Large intestine (tissue), 3 donors: ENCODE measurements around the gene CFAP300. TPM values are rescaled to one million over a fixed set of nuclear protein-coding genes. Genes with fewer than 3 reads are reported as not detected.

Source experiments
- DNase-seq, 2 donors: peaks; one replicate each; pipeline versions ENCODE4 v3.0.0 to v3.0.0-alpha.2; 2013
- H3K27ac ChIP-seq: one replicate; pipeline ENCODE4 v1.5.1; 2013; ENCODE audit warnings: low read length
- H3K27me3 ChIP-seq: 2 replicates; pipeline ENCODE4 v1.6.1; 2013; ENCODE audit warnings: low read length; ENCODE audit not compliant: control insufficient read depth, insufficient read depth
- H3K36me3 ChIP-seq: 2 replicates; pipeline ENCODE4 v1.6.1; 2013; ENCODE audit warnings: low read length; ENCODE audit not compliant: control insufficient read depth, insufficient read depth
- H3K4me1 ChIP-seq: one replicate; pipeline ENCODE4 v1.6.1; 2013; ENCODE audit warnings: low read length; ENCODE audit not compliant: control insufficient read depth, insufficient read depth
- H3K4me3 ChIP-seq: one replicate; pipeline ENCODE4 v1.5.1; 2013; ENCODE audit warnings: low read length
- H3K9me3 ChIP-seq: one replicate; pipeline ENCODE4 v1.6.1; 2013; ENCODE audit warnings: mild to moderate bottlenecking, low read depth, low read length, moderate library complexity; ENCODE audit not compliant: control insufficient read depth
- WGBS: methylation state at CpG from one replicate; pipeline ENCODE4 v1.1.5; 2013; ENCODE audit warnings: low lambda C conversion rate; ENCODE audit not compliant: insufficient coverage; 5-methylcytosine and 5-hydroxymethylcytosine counted together
- polyA plus RNA-seq: library from polyadenylated mRNA; unstranded; fragments of 120-200 nt; gene quantifications from one replicate; pipeline ENCODE4 v1.2.1, GENCODE V29; 2013

The CFAP300 gene
- polyA plus RNA-seq, 1 donor: 1.9 TPM

DNA sequence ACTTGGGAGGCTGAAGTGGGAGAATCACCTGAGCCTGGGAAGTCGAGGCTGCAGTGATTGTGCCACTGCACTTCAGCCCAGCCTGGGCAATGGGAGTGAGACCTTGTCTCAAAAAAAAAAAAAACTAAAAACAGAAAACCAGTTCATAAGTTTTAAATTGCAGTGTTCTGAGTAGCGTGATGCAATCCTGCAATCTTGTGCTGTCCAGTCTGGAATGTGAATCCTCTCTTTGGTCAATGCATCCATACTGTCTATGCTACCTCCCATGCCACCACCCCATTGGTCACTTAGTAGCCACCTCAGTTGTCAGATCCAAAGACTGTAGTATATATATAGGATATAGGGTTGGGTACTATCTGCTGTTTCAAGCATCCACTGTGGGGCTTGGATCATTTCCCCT, 74.1 kb downstream of the CFAP300 start:
- no peak overlapping the region for H3K27ac ChIP-seq
- H3K4me3 ChIP-seq: no peak overlapping the region
- no peaks in the 10 kb centered on the region for H3K9me3 ChIP-seq
- H3K36me3 ChIP-seq: peaks cover 23% of the 10 kb centered on the region
- no peak for DNase-seq
- H3K27me3 ChIP-seq: no peaks in the 10 kb centered on the region
- H3K4me1 ChIP-seq: peaks cover 20% of the 10 kb centered on the region
- WGBS: no CpG with 5 or more reads among the region's 2 CpGs

Other genes with a start within 250 kb of the CFAP300 start
- gene CEP126, start 132.4 kb upstream of the CFAP300 start, polyA plus RNA-seq: 5.9 TPM
- 0.06 TPM for gene ANGPTL5, start 130.9 kb upstream of the CFAP300 start, polyA plus RNA-seq
- 74.3 TPM for gene YAP1, start 63.0 kb downstream of the CFAP300 start, polyA plus RNA-seq